EH (cell line): ENCODE data around the gene QPRT.
"Not testable (repeated sequence)": the region's sequence is repeated elsewhere in the genome, so short reads cannot be mapped to it uniquely, and the experiment has no call there.

Experiments
- DNase-seq: peaks from one replicate; pipeline ENCODE4 v3.0.0-alpha.2; 2015; ENCODE audit warnings: low read depth

QPRT gene

GRCh38 chr16:29678691-29679267 is at the start of gene QPRT:
QPRT (plus strand) TSS chr16:29679180; CDS start chr16:29679198, 18 bp downstream.
- peak; percentile 52 for DNase-seq

DNA sequence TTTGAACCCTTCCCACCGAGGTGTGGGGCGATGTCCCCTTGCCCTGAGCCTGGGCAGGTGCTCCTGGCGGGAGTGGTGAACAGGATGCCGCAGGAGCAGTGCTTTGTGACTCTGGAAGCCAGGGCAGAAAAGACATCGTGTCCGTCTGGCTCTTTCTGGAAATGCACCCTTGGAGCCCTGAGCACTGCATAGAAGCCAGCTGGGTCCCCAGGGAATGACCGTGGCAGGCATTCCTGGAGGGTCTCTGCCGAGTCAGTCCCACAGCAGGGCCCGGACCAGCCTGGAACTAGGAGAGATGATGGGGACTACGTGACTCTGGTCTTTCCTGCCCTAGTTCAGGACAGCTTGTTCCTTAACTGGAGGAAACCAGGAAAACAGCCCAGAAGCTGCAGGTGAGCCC is 49.7 kb upstream of the QPRT start:
- not testable (repeated sequence) for DNase-seq

GRCh38 chr16:29631658-29632057 is 47.3 kb upstream of the QPRT start:
- not testable (repeated sequence) for DNase-seq

DNA sequence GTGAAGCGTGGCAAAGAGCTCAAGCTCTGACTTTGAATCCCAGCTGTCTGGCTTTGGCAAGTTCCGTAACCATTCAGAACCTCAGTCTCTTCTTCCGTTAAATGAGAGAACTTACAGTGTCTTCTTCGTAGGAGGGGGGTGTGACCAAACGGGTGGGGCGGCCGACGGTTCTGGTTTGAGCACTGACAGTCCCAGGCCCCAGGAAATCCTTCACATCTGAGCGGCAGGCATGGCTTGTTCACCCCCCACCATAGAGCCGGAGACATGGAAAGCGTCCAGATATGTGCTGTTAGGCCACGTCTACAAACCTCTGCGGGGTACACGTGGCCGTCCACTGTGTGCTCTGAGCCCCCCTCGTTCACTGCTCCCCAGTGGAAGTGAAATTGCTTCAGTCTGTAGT is 43.1 kb upstream of the QPRT start:
- not testable (repeated sequence) for DNase-seq

- not testable (repeated sequence) for DNase-seq
These were observed 42.6 kb upstream of the QPRT start for GRCh38 chr16:29636368-29636767.

DNA sequence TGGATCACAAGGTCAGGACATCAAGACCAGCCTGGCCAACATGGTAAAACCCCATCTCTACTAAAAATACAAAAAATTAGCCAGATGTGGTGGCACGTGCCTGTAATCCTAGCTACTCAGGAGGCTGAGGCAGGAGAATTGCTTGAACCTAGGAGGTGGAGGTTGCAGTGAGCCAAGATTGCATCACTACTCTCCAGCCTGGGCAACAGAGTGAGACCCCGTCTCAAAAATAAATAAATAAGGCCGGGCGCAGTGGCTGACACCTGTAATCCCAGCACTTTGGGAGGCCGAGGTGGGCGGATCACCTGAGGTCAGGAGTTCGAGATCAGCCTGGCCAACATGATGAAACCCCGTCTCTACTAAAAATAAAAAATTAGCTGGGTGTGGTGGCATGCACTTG is 40.2 kb upstream of the QPRT start:
- not testable (repeated sequence) for DNase-seq

DNA sequence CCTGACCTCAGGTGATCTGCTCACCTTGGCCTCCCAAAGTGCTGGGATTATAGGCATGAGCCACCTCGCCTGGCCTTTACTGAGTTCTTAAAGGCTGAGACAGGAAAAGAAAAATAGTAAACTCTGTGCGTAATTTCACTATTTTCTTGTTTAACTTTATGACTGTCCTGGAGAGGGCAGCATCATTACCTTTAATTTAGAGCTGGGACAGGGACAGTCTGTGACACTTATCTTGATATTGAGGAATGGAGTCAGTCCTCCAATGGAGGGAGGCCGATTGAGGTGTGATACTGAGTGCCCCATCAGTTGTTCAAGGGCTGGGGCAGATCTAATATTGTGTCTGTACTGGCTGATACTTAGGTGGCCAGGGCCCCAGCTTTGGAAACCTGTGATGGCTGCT is 37.4 kb upstream of the QPRT start:
- DNase-seq: peak; percentile 6

DNA sequence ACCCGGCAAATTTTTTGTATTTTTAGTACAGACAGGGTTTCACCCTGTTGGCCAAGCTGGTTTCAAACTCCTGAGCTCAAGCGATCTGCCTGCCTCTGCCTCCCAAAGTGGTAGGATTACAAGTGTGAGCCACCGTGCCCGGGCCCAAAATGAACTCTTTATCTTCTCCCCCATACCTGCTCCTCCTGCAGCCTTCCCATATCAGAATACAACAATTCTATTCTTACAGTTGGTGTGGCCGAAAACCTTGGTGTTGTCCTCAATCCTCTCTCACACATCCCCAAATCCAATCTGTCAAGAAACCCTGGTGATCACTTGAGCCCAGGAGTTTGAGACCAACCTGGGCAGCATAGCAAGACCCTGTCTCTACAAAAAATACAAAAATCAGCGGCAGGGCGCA is 35.4 kb upstream of the QPRT start:
- no peak for DNase-seq

DNA sequence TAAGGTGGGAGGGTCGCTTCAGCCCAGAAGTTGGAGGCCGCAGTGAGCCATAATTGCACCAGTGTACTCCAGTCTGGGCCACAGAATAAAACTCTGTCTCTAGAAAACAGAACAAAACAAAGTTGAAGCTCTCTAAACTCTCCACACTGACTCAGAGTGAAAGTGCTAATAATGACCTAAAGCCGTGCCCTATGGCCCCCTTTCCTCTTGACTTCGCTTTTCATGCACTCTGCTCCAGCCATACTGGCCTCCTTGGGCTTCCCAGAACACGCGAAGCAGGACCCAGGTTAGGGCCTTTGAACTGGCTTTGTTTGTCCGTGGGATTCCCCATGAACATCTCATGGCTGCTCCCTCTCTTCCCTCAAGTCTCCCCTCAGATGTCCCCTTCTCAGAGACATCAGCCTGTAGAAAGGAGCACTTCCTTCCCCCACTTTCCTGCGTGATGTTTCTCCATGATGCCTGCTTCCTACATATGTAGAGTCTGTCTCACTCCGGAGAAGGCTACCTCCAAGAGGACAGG is 34.6 kb upstream of the QPRT start:
- no peak for DNase-seq

DNA sequence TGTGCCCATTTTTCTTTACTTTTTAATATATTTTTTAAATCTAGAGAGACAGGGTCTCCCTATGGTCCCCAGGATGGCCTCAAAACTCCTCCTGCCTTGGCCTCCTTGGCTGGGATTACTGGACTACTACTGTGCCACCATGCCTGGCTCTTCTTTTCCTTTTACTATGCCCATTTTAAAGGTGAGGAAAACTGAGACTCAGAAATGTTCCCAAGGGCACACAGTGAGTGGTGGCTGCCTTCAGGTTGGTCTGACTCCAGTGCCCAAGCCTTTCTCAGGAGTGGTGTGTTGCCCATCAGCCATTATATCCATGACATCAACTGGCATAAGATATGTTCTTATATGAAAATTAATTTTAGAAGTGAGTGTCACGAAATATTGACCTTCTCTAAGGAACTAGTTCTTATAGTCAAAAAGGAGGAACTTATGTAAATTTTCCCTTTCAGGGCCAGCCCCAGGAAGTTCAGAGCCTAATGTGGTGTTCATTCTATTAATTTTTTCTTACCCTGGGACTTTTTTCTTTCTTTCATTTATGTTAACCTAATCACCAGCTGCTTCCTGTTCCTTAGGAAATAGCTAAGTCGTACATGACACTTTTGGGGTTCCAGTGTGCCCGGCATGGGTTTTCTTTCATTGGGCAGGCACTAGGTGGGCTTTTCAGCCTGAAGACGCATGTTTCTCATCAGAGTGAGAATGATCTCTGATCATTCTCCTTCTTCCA is 33.8 kb upstream of the QPRT start:
- no peak for DNase-seq

- peak; percentile 35 for DNase-seq
These were observed 33.2 kb upstream of the QPRT start for GRCh38 chr16:29645694-29646187.

- DNase-seq: no peak
These were observed 32.0 kb upstream of the QPRT start for GRCh38 chr16:29646947-29647346.

- DNase-seq: no peak
These were observed 29.1 kb upstream of the QPRT start for GRCh38 chr16:29649588-29650494.

DNA sequence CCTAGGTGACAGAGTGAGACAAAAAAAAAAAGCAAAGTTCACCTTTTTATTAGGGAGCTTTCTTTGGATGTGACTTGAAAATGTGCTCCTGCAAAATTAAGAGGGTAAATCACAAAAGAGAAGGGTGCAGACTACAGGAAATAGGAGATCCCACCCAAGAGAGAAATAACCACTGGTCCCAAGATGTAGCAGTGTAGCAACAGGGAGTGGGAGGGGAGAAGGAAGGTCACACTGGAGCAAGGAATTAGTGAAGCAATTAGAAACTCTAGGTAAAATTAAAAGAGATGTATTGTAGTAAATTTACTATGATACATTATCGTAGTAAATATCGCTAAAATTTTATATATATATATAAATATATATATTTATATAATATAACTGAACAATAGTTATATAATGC is 28.2 kb upstream of the QPRT start:
- DNase-seq: no peak

GRCh38 chr16:29651774-29652349 is 27.1 kb upstream of the QPRT start:
- no peak for DNase-seq

- DNase-seq: no peak
These were observed 25.5 kb upstream of the QPRT start for GRCh38 chr16:29653471-29653870.

DNA sequence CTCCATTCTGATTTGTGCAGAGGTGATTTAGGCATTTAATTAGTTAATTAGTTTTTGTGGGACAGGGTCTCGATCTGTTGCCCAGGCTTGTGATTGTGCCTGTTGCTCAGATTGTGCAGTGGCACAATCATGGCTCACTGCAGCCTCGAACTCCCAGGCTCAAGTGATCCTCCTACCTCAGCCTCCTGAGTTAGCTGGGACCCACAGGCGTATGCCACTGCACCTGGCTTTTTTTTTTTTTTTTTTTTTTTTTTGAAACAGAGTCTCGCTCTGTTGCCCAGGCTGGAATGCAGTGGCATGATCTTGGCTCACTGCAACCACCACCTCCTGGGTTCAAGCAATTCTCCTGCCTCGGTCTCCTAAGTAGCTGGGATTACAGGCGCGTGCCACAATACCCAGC is 25.1 kb upstream of the QPRT start:
- not testable (repeated sequence) for DNase-seq

GRCh38 chr16:29656688-29657523 is 22.1 kb upstream of the QPRT start:
- no peak for DNase-seq

DNA sequence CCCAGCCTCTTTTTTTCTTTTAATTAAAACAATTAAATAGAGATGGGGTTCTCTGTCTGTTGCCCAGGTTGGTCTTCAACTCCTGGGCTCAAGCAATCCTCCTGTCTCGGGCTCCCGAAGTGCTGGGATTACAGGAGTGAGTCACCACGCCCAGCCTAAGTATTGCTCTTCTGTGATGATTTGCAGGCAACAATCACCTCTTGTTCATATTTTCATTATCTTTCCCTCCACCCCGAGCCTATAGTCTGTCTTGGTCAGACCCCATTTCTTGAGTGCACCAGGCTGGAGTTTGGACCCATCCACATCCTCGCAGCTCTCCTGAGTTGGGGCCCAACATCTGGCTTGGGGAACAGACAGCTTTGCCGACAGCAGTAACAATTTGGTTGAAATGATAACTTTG is 20.3 kb upstream of the QPRT start:
- DNase-seq: no peak

- no peak for DNase-seq
These were observed 16.8 kb upstream of the QPRT start for GRCh38 chr16:29662000-29662728.

DNA sequence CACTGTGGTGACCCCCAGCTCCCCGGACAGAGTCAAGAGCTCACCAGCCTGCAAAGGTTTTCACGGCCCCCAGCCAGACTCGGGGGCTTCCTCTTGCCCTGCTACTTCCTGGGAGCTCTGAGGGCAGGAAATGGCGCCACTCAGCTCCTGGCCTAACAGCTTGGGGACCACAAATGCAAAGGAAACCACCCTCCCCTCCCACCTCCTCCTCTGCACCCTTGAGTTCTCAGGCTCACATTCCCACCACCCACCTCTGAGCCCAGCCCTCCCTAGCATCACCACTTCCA is 16.3 kb upstream of the QPRT start:
- DNase-seq: no peak
